Activated CD4-positive, CD25-positive, alpha-beta regulatory T cell treated with anti-CD3 and anti-CD28 coated beads, Interleukin-2, amount 50 U/mL, for 24 hours (primary cell): ENCODE data around the gene CTSD.

Experiments
- ATAC-seq, 2 donors: fragments of 150-1000 bp; cut with Tn5 transposase; one replicate each; pipeline ENCODE4 v1.10.0; 2021; ENCODE audit warnings: mild to moderate bottlenecking in 1 of 2, moderate library complexity in 1 of 2

The CTSD gene

GRCh38 chr11:1754376-1755150 is 9.2 kb downstream of the CTSD start:
- no peak for ATAC-seq

GRCh38 chr11:1753929-1754305 is 9.8 kb downstream of the CTSD start:
- ATAC-seq: no peak

- no peak for ATAC-seq
These were observed 10.3 kb downstream of the CTSD start for GRCh38 chr11:1753229-1753928.

GRCh38 chr11:1752907-1753228 is 10.9 kb downstream of the CTSD start:
- no peak for ATAC-seq

- no peak for ATAC-seq
These were observed 11.5 kb downstream of the CTSD start for GRCh38 chr11:1751999-1752906.

GRCh38 chr11:1751531-1751921 is 12.2 kb downstream of the CTSD start:
- ATAC-seq: no peak

- ATAC-seq: no peak
These were observed 12.7 kb downstream of the CTSD start for GRCh38 chr11:1750840-1751530.

- ATAC-seq: no peak
These were observed 13.3 kb downstream of the CTSD start, which contains the start of gene IFITM10 for GRCh38 chr11:1750481-1750839. TSS of gene IFITM10 (minus strand) at chr11:1750595. CDS start at chr11:1750442, 153 bp downstream.

- peak in 1 of 2 donors; percentile 9 for ATAC-seq
These were observed 14.1 kb downstream of the CTSD start for GRCh38 chr11:1749395-1750351.

GRCh38 chr11:1748636-1749394 is 14.9 kb downstream of the CTSD start:
- no peak for ATAC-seq

GRCh38 chr11:1747753-1748635 is 15.7 kb downstream of the CTSD start:
- no peak for ATAC-seq

GRCh38 chr11:1746956-1747752 is 16.6 kb downstream of the CTSD start:
- no peak for ATAC-seq

- no peak for ATAC-seq
These were observed 17.2 kb downstream of the CTSD start for GRCh38 chr11:1746511-1746931.

- no peak for ATAC-seq
These were observed 17.9 kb downstream of the CTSD start for GRCh38 chr11:1745701-1746320.

GRCh38 chr11:1744891-1745700 is 18.6 kb downstream of the CTSD start:
- no peak for ATAC-seq

GRCh38 chr11:1744137-1744886 is 19.4 kb downstream of the CTSD start:
- no peak for ATAC-seq
